NT2/D1 (cell line): ENCODE results near the gene MEGF6.

Experiments used
- YY1 ChIP-seq: IDR thresholded peaks from 2 replicates; pipeline ENCODE4 v1.6.1; 2011; ENCODE audit not compliant: insufficient read length, insufficient read depth
- ZNF274 ChIP-seq: IDR thresholded peaks from 2 replicates; pipeline ENCODE4 v1.6.1; 2011; ENCODE audit warnings: mild to moderate bottlenecking, low read depth, low read length

DNA sequence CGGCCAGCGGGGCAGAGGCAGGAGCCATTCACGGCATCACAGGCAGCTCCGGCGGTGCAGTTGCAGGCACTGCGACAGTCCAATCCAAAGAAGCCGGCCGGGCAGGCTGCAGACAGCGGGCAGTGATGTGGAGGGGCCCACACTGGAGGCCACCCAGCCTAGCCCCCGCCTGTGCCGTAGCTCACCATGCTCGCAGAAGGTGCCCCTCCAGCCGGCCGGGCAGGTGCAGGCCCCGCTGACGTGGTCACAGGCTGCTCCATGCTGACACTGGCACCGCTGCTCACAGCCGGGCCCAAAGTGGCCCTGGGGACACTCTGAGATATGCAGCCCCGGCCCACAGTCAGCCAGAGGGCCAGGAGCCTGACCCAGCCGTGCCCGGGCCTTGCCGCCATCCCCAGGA is 111.7 kb downstream of the MEGF6 start:
- no peak for TF ChIP-seq ZNF274
- no peak for TF ChIP-seq YY1
